Measurements from ENCODE around the gene LYPLAL1. TPM values are rescaled to one million over a fixed set of nuclear protein-coding genes. Genes with fewer than 3 reads are reported as not detected.

LYPLAL1 gene
- total RNA-seq, 4 donors from 2014 or later, result 20.1 to 75.9 (median 23.5) TPM

- no peak for DNase-seq
- Histone ChIP-seq H3K27me3 (no peaks in the 10 kb centered on the region), H3K9me3 (no peaks in the 10 kb centered on the region), H3K27ac (no peak overlapping the region), H3K4me3 (no peak overlapping the region), H3K36me3 (no peaks in the 10 kb centered on the region), H3K4me1 (no peaks in the 10 kb centered on the region)
- TF ChIP-seq POLR2A (IDR thresholded peaks at IDR 0.05) (no peak), CTCF (IDR thresholded peaks at IDR 0.05) (no peak)
These were observed 43.2 kb upstream of the LYPLAL1 start for GRCh38 chr1:219130366-219130935.

GRCh38 chr1:219132939-219133338, 40.7 kb upstream of the LYPLAL1 start:
- no peaks in the 10 kb centered on the region for H3K4me1 ChIP-seq
- no peaks in the 10 kb centered on the region for H3K9me3 ChIP-seq
- no peak for TF ChIP-seq POLR2A (IDR thresholded peaks at IDR 0.05)
- no peak for TF ChIP-seq CTCF (IDR thresholded peaks at IDR 0.05)
- H3K4me3 ChIP-seq, result no peak overlapping the region
- no peak overlapping the region for H3K27ac ChIP-seq
- no peaks in the 10 kb centered on the region for H3K27me3 ChIP-seq
- no peaks in the 10 kb centered on the region for H3K36me3 ChIP-seq
- DNase-seq, result no peak

GRCh38 chr1:219138747-219139146, 34.9 kb upstream of the LYPLAL1 start:
- no peak for DNase-seq
- H3K4me3 ChIP-seq, result no peak overlapping the region
- TF ChIP-seq POLR2A (IDR thresholded peaks at IDR 0.05), result no peak
- no peak for TF ChIP-seq CTCF (IDR thresholded peaks at IDR 0.05)
- no peaks in the 10 kb centered on the region for H3K36me3 ChIP-seq
- H3K27ac ChIP-seq, result no peak overlapping the region
- no peaks in the 10 kb centered on the region for H3K9me3 ChIP-seq
- no peaks in the 10 kb centered on the region for H3K27me3 ChIP-seq
- H3K4me1 ChIP-seq, result no peaks in the 10 kb centered on the region

GRCh38 chr1:219140303-219140877, 33.3 kb upstream of the LYPLAL1 start:
- no peaks in the 10 kb centered on the region for H3K4me1 ChIP-seq
- H3K27me3 ChIP-seq, result no peaks in the 10 kb centered on the region
- no peak overlapping the region for H3K27ac ChIP-seq
- no peaks in the 10 kb centered on the region for H3K36me3 ChIP-seq
- H3K4me3 ChIP-seq, result no peak overlapping the region
- H3K9me3 ChIP-seq, result no peaks in the 10 kb centered on the region
- DNase-seq, result no peak
- no peak for TF ChIP-seq POLR2A (IDR thresholded peaks at IDR 0.05)
- TF ChIP-seq CTCF (IDR thresholded peaks at IDR 0.05), result no peak

- Histone ChIP-seq H3K27me3 (no peaks in the 10 kb centered on the region), H3K9me3 (no peaks in the 10 kb centered on the region), H3K4me1 (no peaks in the 10 kb centered on the region), H3K4me3 (no peak overlapping the region), H3K36me3 (no peaks in the 10 kb centered on the region), H3K27ac (no peak overlapping the region)
- DNase-seq, result no peak
- TF ChIP-seq POLR2A (IDR thresholded peaks at IDR 0.05) (no peak), CTCF (IDR thresholded peaks at IDR 0.05) (no peak)
These were observed 29.9 kb upstream of the LYPLAL1 start for GRCh38 chr1:219143735-219144134.
